DND-41 (cell line): ENCODE measurements around the gene GRIK3.

ENCODE experiments used
- EZH2 ChIP-seq: IDR thresholded peaks from 3 replicates; pipeline ENCODE4 v1.6.1; 2012; ENCODE audit warnings: borderline replicate concordance, low read depth, mild to moderate bottlenecking, moderate library complexity, low read length, inconsistent platforms; ENCODE audit not compliant: severe bottlenecking
- TF ChIP-seq, protein P1 (sequence below): IDR thresholded peaks from 2 replicates; pipeline ENCODE4 v1.5.1; 2012; ENCODE audit warnings: borderline replicate concordance, low read length, moderate library complexity, mild to moderate bottlenecking; ENCODE audit not compliant: poor library complexity, severe bottlenecking; ENCODE audit errors: extremely low read depth

DNA sequence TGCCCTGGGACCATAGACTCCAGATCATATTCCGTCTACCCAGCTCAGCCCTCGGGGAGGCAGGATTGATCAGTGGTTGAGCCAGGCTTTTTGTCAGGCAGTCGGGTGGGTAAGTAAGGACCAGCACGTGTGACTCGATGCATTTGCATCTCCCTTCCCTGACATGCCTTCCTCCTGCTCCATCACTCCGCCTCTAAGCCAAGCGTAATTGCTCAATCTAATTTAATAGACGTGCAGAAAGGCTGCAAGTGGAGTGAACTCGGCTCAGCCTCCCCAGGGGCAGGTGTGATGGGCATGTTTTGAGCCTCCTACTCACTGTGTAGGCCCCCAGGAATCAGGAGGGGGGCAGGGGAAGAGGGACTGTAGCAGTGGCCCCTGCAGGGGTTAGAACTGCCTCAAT, 34.6 kb upstream of the GRIK3 start:
- TF ChIP-seq, protein P1, sequence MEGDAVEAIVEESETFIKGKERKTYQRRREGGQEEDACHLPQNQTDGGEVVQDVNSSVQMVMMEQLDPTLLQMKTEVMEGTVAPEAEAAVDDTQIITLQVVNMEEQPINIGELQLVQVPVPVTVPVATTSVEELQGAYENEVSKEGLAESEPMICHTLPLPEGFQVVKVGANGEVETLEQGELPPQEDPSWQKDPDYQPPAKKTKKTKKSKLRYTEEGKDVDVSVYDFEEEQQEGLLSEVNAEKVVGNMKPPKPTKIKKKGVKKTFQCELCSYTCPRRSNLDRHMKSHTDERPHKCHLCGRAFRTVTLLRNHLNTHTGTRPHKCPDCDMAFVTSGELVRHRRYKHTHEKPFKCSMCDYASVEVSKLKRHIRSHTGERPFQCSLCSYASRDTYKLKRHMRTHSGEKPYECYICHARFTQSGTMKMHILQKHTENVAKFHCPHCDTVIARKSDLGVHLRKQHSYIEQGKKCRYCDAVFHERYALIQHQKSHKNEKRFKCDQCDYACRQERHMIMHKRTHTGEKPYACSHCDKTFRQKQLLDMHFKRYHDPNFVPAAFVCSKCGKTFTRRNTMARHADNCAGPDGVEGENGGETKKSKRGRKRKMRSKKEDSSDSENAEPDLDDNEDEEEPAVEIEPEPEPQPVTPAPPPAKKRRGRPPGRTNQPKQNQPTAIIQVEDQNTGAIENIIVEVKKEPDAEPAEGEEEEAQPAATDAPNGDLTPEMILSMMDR = no peak
- TF ChIP-seq EZH2 = no peak
